Astrocyte of the hippocampus (primary cell): ENCODE results near the gene CDC45.
A peak's percentile ranks its signal among the peaks of the same experiment; 100 is the strongest.

Experiments
- DNase-seq: peaks from one replicate; pipeline ENCODE4 v3.0.0; 2011; ENCODE audit warnings: low read depth, low spot score

The CDC45 gene

GRCh38 chr22:19514831-19515565, 35.3 kb downstream of the CDC45 start:
- DNase-seq: no peak

- DNase-seq: no peak
These were observed 36.1 kb downstream of the CDC45 start for GRCh38 chr22:19515654-19516377.

DNA sequence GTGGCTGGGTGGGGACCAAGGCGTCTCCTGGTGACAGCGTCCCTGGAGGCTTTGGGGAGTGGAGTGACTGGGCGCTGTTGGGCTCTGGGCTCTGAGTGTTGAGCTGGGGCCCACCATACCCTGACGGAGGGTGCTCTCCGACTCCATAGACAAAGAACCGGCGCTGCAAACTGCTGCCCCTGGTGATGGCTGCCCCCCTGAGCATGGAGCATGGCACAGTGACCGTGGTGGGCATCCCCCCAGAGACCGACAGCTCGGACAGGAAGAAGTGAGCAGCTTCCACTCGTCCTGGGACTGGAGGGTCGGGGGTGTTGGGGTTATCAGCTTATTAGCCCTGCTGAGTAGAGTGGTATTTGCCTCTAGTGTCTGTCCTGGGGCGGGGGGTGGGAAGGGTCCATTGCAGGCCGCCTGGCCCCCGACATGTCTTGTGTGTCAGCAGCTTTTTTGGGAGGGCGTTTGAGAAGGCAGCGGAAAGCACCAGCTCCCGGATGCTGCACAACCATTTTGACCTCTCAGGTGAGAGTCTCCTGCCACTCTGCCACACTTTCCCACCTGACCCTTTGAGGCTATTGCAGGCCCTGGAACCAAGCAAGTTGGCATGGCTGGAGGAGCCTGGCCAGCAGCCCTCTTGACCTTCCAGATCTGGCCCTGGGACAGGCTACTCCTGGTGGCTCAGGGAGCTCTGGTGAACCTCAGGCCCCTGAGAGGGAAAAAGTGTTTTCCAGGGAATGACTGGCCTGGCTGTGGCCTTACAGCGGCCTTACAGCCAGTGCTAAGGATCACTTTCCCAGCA, 36.9 kb downstream of the CDC45 start:
- DNase-seq: no peak

DNA sequence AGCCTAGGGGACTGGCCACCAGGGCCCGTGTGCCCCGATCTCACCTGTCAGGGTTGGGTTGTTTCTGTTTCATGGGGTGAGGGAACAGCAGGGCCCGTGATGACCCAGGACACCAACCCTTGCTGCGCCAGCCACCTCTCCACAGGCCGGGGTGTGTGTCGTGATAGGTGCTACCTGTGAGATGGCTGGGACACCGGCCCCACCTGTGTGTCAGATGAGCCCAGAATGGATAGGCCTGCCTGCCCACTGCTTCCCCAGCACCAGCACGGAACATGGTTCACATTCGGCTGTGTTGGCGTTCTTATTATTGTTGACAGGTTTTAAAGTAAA, 37.4 kb downstream of the CDC45 start:
- DNase-seq: no peak

DNA sequence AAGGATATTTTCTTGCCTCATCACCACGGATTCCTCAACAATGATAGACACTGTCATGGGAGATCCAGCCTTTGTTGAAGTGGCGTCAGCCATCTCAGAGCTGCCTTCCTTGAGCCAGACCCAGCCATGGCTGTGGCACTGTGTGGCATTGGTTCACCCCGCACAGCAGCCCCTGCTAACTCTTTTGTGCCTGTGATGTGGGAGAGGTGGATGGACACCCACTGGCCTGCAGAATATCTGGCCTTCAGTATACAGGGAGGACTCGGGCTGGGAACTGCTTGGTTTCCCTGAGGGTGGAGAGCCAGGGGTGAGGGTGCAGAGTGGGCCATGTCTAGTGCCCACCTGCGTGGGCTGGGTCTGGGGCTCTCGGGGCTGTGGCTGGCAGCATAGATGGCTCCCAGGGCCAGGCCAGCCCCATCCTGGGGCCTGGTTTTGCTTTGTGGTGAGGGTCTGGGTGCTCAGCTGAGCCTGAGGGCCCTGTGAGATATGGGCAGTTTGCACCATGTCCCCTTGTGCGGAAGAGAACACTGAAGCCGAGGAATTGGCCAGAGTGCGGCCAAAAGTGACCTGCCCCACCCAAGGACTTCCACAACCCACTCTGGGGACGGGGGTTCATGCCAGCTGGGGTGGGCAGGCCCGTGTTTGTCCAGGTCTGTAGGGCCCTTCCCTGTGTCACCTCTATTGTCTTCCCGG, 38.3 kb downstream of the CDC45 start:
- DNase-seq: no peak

DNA sequence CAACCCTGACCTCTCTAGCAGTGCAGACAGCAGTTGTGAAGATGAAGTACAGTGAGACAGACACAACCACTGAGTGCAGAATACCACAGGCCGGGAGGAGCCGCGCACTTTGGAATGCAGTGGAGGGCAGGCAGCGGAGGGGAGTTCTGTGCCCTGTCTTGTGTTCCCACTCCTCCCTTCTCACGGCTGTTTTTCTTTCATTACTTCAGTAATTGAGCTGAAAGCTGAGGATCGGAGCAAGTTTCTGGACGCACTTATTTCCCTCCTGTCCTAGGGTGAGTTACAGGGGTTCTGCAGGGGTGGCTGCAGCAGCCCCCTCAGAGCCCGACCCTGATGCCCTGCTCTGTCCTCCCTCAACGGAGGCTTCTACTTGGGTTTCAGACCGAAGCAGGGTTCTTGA, 38.9 kb downstream of the CDC45 start:
- no peak for DNase-seq

GRCh38 chr22:19519041-19519926, 39.6 kb downstream of the CDC45 start:
- no peak for DNase-seq

DNA sequence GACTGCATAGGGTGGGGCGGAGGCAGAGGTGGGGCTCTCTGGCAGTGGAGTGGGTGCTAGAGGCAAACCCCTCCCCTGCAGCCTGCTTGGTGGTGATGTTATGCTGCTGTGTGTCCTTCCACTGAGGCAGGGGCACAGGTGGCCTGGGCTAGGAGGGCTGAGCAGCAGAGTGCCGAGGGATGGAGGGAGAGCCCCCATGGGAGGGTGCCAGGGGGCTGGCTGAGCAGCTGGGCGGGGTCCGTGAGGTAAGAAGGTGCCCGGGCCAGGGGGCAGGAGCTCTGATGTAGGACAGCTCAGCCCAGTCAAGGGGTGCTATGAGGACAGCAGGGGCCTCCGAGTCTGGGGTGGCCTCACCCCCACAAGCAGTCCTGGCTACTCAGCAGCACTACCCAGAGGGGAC, 40.3 kb downstream of the CDC45 start:
- no peak for DNase-seq

DNA sequence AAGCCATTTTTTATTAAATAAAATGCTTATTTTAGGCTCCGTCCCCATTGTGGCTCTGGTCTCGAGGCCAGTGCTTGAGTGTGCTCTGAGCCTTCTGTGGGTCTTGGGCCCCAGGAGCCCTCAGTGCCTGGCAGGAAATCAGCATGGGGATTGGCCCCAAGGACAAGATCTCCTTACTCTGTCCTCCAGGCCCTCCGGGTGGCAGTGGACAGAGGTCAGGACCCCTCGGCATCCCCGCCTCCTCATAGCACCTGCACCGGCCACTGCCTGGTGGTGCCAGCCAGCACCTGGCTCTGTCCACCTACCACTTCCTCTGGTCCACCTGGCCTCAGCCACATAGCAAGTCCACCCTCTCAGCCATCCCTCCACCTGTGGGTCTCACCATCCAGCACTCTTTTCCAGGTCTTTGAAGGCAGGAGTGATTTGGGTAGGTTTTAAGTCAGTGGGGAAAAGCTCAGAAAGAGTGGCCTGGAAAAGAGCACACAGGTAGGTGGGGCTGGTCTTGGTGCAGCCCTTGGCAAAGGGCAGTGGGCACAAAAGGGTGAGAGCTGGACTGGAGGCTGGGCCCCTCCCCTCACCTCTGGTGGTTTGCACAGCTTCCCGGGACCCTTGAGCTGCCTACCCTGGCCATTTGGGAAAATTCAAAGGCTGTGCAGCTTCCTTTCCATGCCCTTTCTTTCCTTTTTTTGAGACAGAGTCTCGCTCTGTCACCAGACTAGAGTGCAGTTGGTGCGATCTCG, 41.0 kb downstream of the CDC45 start:
- no peak for DNase-seq

DNA sequence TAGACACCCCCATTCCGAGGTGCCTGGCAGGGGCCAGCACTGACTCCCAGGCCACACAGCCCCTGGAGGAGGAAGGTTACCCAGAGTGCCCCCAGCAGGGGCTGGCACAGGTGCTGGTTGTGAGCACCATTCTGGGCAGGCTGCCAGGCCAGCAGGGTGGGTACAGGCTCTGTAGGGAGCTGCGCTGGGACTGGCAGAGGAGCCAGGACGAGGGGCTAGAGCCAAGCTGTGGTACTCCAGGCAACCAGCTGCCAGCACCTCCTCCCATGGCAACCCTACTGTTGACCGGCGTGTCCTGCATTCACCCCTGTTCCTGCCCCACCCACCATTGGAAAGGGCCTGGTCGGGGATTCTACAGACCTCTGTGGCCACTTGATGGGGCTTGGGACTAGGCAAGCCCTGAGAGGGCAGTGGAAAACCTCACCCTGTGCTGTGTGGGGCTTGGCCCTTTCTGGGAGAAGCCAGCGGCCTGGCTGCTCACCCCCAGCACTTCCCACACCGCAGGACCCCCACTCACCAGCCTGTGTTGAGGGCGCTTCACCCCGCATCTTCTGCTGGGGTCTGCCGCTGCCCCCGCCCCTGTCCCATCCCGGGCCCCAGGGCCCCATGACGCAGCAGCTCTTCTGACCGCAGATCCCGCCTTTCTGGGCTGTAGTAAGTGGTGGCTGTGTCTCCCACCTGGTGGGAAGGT, 42.6 kb downstream of the CDC45 start:
- no peak for DNase-seq

DNA sequence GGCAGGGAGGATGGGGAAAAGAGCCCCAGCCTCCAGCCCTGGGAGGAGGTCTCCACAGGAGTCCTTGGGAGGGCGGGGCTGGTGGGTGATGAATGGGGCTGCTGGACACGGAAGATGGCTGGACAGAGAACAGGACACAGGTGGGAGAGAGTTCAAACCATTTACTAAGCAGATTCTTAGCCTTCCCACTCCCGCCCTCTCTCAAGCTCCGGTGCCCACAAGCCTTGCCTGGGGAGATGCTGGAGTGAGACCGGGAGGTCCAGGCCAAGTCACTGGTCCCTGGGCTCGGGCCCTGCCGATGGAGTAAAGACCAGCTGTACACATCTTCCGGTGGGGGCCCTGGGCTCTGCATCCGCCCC, 43.1 kb downstream of the CDC45 start:
- no peak for DNase-seq

- DNase-seq: peak; percentile 58
These were observed 43.8 kb downstream of the CDC45 start for GRCh38 chr22:19523240-19524169.

DNA sequence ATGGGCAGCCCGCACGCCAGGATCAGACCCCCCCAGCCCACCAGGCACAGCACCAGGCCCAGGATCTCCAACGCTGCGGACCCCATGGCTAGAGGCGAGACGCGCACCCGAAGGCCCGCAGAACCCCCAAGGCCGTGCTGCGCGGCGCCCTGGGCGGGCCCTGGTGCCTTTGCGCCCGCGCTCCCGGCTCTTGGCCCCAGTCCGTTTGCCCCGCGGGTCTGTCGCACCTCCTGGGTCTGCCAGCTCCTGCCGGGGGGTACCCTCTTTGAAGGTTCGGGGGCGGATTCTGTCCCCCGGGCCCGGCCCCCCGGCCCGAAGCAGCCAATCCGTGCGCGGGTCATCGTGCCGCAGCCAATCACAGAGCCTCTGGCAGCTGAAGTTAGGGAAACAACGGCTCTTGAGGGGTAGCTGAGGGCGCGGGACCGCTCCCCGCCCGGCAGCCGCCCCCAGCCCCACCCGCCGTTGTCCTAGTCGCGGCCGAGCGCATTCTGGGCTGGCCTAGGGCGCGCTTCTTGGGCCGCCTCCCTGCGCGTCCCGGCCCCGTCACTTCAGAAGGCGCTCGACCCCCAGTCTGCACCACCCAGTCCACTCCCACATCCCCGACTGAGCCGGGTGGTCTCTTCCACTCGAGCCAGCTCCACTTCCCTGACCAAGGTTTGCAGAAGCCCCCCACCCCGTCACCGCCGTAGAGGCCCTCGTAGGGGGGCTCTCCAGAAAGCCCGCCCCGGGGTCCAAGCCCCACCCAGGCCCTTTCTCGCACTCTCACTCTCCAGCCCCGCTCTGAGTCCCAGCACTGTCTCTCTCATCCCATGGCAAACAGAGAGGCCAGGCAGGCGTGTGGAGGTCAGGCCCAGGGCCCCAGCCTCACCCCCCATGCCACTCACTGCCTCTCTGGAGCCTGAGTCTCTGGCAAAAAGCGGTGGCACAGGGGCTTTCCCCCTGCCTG, 44.7 kb downstream of the CDC45 start, which contains the start of gene CLDN5:
Gene CLDN5 (minus strand): TSS at position 241 of the 946 bp plus-strand sequence. CDS start 155 bp downstream, at position 86.
- DNase-seq: peak; percentile 46

GRCh38 chr22:19525116-19525660, 45.5 kb downstream of the CDC45 start:
- no peak for DNase-seq

DNA sequence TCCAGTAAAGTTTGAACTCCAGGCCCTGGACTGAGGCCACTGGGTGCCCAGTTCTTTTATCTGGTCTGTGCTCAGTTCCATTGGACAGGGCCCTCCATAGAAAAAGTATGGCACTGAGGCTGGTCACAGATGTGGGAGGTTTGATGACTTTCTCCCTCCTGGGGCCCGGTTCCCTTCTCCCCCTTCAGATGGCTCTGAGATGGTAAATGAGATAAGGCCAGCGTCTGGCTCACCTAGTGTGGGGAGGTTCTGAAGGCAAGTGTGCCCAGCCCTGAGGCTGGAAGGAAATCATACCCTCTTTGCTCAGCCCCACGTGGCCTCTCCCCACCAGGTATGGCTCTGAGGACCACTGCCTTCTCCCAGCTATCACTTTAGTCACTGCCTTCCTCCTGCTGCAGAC, 45.9 kb downstream of the CDC45 start:
- DNase-seq: no peak

- no peak for DNase-seq
These were observed 46.5 kb downstream of the CDC45 start for GRCh38 chr22:19526076-19526701.

DNA sequence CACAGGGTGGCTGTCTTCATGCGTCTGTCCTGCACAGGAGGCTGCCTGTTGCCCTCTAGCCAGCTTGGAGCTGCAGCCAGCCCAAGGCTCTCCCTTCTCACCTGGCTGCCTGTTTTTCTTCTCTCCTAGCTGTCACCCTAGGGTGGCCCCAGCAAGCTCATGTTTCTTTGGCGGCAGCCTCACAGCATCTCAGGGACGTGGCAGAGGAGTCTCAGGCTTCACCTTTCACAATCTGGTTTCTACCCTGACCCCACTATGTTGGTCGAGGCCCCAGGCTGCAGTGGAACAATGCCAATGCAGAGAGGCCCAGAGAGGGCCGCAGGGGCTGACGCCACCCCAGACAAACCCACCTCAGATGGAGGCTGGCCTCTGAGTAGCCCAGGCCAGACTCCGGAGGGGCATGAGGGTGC, 47.0 kb downstream of the CDC45 start:
- DNase-seq: no peak
